ENCODE measurements around the gene CYLD.

DNA sequence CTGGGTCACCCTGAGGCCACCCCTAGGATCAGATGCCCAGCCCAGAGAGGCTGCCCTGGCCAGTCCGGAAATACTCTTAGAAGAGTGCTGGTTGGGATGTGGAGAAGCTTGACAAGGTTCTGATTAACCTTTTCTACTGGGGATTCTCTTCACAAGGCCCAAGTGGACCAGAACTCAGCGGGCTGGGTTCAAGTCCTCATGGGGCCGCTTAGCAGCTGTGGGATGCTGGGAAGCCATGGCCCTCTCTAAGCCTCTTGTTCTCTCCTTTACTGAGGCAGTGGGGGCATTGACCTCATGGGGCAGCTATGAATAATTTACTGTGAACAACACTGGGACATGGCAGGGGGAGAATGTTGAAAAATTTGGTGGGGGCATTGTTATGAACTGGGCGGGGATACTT, 92.8 kb downstream of the CYLD start:
- no peak for TF ChIP-seq POLR2AphosphoS5 (IDR thresholded peaks at IDR 0.05; ENCODE audit: insufficient read depth in 1 of 2, low read depth in 1 of 2)
- TF ChIP-seq, protein P1, sequence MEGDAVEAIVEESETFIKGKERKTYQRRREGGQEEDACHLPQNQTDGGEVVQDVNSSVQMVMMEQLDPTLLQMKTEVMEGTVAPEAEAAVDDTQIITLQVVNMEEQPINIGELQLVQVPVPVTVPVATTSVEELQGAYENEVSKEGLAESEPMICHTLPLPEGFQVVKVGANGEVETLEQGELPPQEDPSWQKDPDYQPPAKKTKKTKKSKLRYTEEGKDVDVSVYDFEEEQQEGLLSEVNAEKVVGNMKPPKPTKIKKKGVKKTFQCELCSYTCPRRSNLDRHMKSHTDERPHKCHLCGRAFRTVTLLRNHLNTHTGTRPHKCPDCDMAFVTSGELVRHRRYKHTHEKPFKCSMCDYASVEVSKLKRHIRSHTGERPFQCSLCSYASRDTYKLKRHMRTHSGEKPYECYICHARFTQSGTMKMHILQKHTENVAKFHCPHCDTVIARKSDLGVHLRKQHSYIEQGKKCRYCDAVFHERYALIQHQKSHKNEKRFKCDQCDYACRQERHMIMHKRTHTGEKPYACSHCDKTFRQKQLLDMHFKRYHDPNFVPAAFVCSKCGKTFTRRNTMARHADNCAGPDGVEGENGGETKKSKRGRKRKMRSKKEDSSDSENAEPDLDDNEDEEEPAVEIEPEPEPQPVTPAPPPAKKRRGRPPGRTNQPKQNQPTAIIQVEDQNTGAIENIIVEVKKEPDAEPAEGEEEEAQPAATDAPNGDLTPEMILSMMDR (IDR thresholded peaks at IDR 0.05) = no peak

All from vagina (tissue), 2 donors.